CD4-positive, alpha-beta T cell (primary cell): ENCODE data around the gene RFWD3. TPM values are rescaled to one million over a fixed set of nuclear protein-coding genes. Genes with fewer than 3 reads are reported as not detected.
A peak's percentile ranks its signal among the peaks of the same experiment; 100 is the strongest.

ENCODE experiments used
- ATAC-seq: fragments of 200-7000 bp; cut with Tn5 transposase; one replicate; pipeline ENCODE4 v1.10.0; 2022; ENCODE audit warnings: mild to moderate bottlenecking; ENCODE audit not compliant: poor library complexity
- CTCF ChIA-PET: fragments of 350-600 bp; sonication (Branson Sonifier 250); formaldehyde crosslinking; loops from one replicate; lab custom pipeline; 2021; ENCODE audit warnings: antibody characterized with exemption, inconsistent platforms; lab: Charles Lee
- POLR2A ChIA-PET: fragments of 350-600 bp; sonication (Branson Sonifier 250); formaldehyde crosslinking; loops from one replicate; lab custom pipeline; 2021; ENCODE audit warnings: antibody characterized with exemption, inconsistent platforms; lab: Charles Lee
- DNase-seq, 14 experiments: peaks; one replicate each; pipeline ENCODE4 v3.0.0-alpha.2; 2013 to 2020; ENCODE audit warnings: mixed read lengths in 2 of 14
- H3K27ac ChIP-seq, 2 donors: one replicate each; pipeline versions ENCODE4 v1.5.1 to v1.7.0; 2013; ENCODE audit warnings: low read length in 2 of 2, low read depth in 1 of 2, mild to moderate bottlenecking in 1 of 2
- H3K27me3 ChIP-seq, 2 experiments: 1 replicate in 1 of 2; 2 replicates in 1 of 2; pipeline versions ENCODE4 v1.6.1 to v1.7.0; 2013; ENCODE audit warnings: low read length in 2 of 2, control low read depth in 1 of 2, mild to moderate bottlenecking in 1 of 2, moderate library complexity in 1 of 2; ENCODE audit not compliant: insufficient read depth in 2 of 2, control insufficient read depth in 1 of 2
- H3K36me3 ChIP-seq: one replicate; pipeline ENCODE4 v1.6.1; 2013; ENCODE audit warnings: low read length, control low read depth; ENCODE audit not compliant: insufficient read depth
- H3K4me1 ChIP-seq: one replicate; pipeline ENCODE4 v1.6.1; 2013; ENCODE audit warnings: low read length, control low read depth; ENCODE audit not compliant: insufficient read depth
- H3K4me3 ChIP-seq: one replicate; pipeline ENCODE4 v1.5.1; 2013; ENCODE audit warnings: mild to moderate bottlenecking, low read length, moderate library complexity
- H3K9me3 ChIP-seq, 2 experiments: 1 replicate in 1 of 2; 2 replicates in 1 of 2; pipeline versions ENCODE4 v1.6.1 to v1.7.0; 2013; ENCODE audit warnings: low read length in 2 of 2, mild to moderate bottlenecking in 2 of 2, control low read depth in 1 of 2, moderate library complexity in 1 of 2; ENCODE audit not compliant: control insufficient read depth in 1 of 2, insufficient read depth in 1 of 2
- H3K27ac Mint-ChIP-seq: one replicate; pipeline ENCODE4 v1.8.0; 2020; ENCODE audit warnings: mixed read lengths
- H3K27me3 Mint-ChIP-seq: one replicate; pipeline ENCODE4 v1.8.0; 2021; ENCODE audit warnings: mixed read lengths
- H3K36me3 Mint-ChIP-seq: one replicate; pipeline ENCODE4 v1.8.0; 2021; ENCODE audit warnings: low read depth, mixed read lengths
- H3K4me1 Mint-ChIP-seq: one replicate; pipeline ENCODE4 v1.8.0; 2021; ENCODE audit warnings: low read depth, mixed read lengths
- H3K4me3 Mint-ChIP-seq: one replicate; pipeline ENCODE4 v1.8.0; 2020; ENCODE audit warnings: mild to moderate bottlenecking, mixed read lengths
- H3K9me3 Mint-ChIP-seq: one replicate; pipeline ENCODE4 v1.8.0; 2020; ENCODE audit warnings: mixed read lengths
- intact Hi-C, 2 experiments: fragments of 100-400 bp; cut with DNase I in 1 of 2; cut with micrococcal nuclease in 1 of 2; formaldehyde crosslinking; loops; one replicate each; pipeline versions ENCODE4 v1.15.1 to v1.9.0; 2023 to 2025; cut with DNase I, micrococcal nuclease
- total RNA-seq, 174 experiments: library from RNA in 2 of 174; stranded (reverse) in 2 of 174; gene quantifications; one replicate each; pipeline ENCODE4 v1.2.3 and lab custom pipeline; 2021 to 2026
- TF ChIP-seq, protein P1 (sequence below): fragments of 200-600 bp; IDR thresholded peaks from one replicate; pipeline ENCODE4 v1.8.0; 2022; ENCODE audit warnings: antibody characterized with exemption, mild to moderate bottlenecking

Gene RFWD3
- total RNA-seq, 2 experiments from 2014 or later, result 44.9 to 47.0 TPM

DNA sequence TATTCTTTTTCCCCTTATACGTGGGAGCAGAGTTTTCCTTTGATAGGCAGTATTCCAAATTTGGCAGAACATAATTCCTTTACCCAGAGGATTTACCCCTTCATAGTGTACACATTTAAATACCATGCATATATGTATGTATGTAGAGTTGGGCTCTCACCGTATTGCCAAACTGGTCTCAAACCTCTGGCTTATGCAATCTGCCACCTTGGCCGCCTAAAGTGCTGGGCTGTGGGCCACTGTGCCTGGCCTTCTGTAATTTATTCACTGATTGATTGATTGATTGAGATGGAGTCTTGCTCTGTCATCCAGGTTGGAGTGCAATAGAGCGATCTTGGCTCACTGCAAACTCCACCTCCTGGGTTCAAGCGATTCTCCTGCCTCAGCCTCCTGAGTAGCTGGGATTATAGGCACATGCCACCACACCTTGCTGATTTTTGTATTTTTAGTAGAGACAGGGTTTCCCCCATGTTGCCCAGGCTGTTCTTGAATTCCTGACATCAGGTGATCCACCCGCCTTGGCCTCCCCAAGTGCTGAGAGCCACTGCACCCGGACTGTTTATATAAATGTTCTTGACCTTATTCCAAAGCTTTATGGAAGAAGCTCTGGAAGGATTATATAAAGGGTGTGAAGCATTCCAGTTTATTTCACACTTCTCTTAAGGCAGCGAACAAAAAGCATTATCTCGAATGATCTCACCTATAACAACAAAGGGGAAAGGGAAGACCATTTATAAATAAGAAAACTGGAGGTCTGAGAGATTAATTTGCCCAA lies 74.6 kb downstream of the RFWD3 start:
- ChIA-PET CTCF (interaction anchor here (0.8 kb wide), 1 partner anchor 31 kb away, joined by 3 read pairs; no protein-coding TSS in a partner anchor), POLR2A (interaction anchor here (0.7 to 1.5 kb wide), 3 partner anchors 13 to 39 kb away, joined by 3 to 4 read pairs (median 4); partner anchors contain the start of gene GLG1)
- H3K4me1 ChIP-seq, result peaks cover 56% of the 10 kb centered on the region
- DNase-seq (no peak), ATAC-seq (no peak)
- H3K27me3 Mint-ChIP-seq, result no peaks in the 10 kb centered on the region
- H3K4me1 Mint-ChIP-seq, result peaks cover 70% of the 10 kb centered on the region
- TF ChIP-seq, protein P1, sequence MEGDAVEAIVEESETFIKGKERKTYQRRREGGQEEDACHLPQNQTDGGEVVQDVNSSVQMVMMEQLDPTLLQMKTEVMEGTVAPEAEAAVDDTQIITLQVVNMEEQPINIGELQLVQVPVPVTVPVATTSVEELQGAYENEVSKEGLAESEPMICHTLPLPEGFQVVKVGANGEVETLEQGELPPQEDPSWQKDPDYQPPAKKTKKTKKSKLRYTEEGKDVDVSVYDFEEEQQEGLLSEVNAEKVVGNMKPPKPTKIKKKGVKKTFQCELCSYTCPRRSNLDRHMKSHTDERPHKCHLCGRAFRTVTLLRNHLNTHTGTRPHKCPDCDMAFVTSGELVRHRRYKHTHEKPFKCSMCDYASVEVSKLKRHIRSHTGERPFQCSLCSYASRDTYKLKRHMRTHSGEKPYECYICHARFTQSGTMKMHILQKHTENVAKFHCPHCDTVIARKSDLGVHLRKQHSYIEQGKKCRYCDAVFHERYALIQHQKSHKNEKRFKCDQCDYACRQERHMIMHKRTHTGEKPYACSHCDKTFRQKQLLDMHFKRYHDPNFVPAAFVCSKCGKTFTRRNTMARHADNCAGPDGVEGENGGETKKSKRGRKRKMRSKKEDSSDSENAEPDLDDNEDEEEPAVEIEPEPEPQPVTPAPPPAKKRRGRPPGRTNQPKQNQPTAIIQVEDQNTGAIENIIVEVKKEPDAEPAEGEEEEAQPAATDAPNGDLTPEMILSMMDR, result no peak
- H3K27ac Mint-ChIP-seq, result peak overlapping the region; percentile 24
- no peak overlapping the region for H3K27ac ChIP-seq
- H3K27me3 ChIP-seq, result no peaks in the 10 kb centered on the region
- H3K4me3 Mint-ChIP-seq, result no peak overlapping the region
- peaks cover 26% of the 10 kb centered on the region for H3K36me3 ChIP-seq
- H3K9me3 Mint-ChIP-seq, result peaks cover 3% of the 10 kb centered on the region
- intact Hi-C loops, result no loop called here
- peaks cover 62% of the 10 kb centered on the region for H3K36me3 Mint-ChIP-seq
- no peak overlapping the region for H3K4me3 ChIP-seq
- no peaks in the 10 kb centered on the region for H3K9me3 ChIP-seq

- Histone ChIP-seq H3K36me3 (peaks cover 18% of the 10 kb centered on the region), H3K27me3 (no peaks in the 10 kb centered on the region), H3K4me1 (peaks cover 50% of the 10 kb centered on the region), H3K27ac (no peak overlapping the region), H3K4me3 (no peak overlapping the region), H3K9me3 (no peaks in the 10 kb centered on the region)
- Mint-ChIP-seq H3K4me1 (peaks cover 81% of the 10 kb centered on the region), H3K27me3 (no peaks in the 10 kb centered on the region), H3K4me3 (peak overlapping the region; percentile 60), H3K27ac (peak overlapping the region; percentile 44), H3K36me3 (peaks cover 64% of the 10 kb centered on the region), H3K9me3 (no peaks in the 10 kb centered on the region)
- ChIA-PET CTCF (no interaction called here), POLR2A (no interaction called here)
- DNase-seq, result no peak
- ATAC-seq, result no peak
- TF ChIP-seq, protein P1, result no peak
- intact Hi-C loops, result loop anchor here in 1 of 2 experiments (5.0 kb wide), 1 partner anchor 35 kb away; no protein-coding TSS in a partner anchor
Measured at GRCh38 chr16:74586948-74587347, 79.7 kb downstream of the RFWD3 start.

GRCh38 chr16:74585846-74586443 lies 80.7 kb downstream of the RFWD3 start:
- no peak overlapping the region for H3K27ac Mint-ChIP-seq
- Histone ChIP-seq H3K9me3 (no peaks in the 10 kb centered on the region), H3K4me1 (peaks cover 51% of the 10 kb centered on the region), H3K4me3 (no peak overlapping the region), H3K27me3 (no peaks in the 10 kb centered on the region), H3K36me3 (peaks cover 21% of the 10 kb centered on the region), H3K27ac (no peak overlapping the region)
- intact Hi-C loops, result loop anchor here in 1 of 2 experiments (5.0 kb wide), 1 partner anchor 36 kb away; no protein-coding TSS in a partner anchor
- TF ChIP-seq, protein P1, result no peak
- H3K4me3 Mint-ChIP-seq, result no peak overlapping the region
- peaks cover 85% of the 10 kb centered on the region for H3K4me1 Mint-ChIP-seq
- DNase-seq, result no peak
- ChIA-PET POLR2A (interaction anchor here (0.6 to 0.8 kb wide), 2 partner anchors 21 to 67 kb away, joined by 3 to 4 read pairs; partner anchors contain the start of gene GLG1), CTCF (no interaction called here)
- peaks cover 60% of the 10 kb centered on the region for H3K36me3 Mint-ChIP-seq
- no peak for ATAC-seq
- no peaks in the 10 kb centered on the region for H3K9me3 Mint-ChIP-seq
- H3K27me3 Mint-ChIP-seq, result no peaks in the 10 kb centered on the region
